HG03558 (cell line): ENCODE measurements around the gene NEU1.
"Not testable (repeated sequence)": the region's sequence is repeated elsewhere in the genome, so short reads cannot be mapped to it uniquely, and the experiment has no call there.

ENCODE experiments used
- ATAC-seq: cut with Tn5 transposase; IDR thresholded peaks from one replicate; pipeline ENCODE4 v1.9.1; 2021; ENCODE audit warnings: moderate number of reproducible peaks; ENCODE audit not compliant: unreplicated experiment; ENCODE audit errors: extremely low read depth

The NEU1 gene

GRCh38 chr6:31875877-31876276 is 13.3 kb upstream of the NEU1 start:
- no peak for ATAC-seq

- ATAC-seq: no peak
Observed at GRCh38 chr6:31874836-31875572, 12.4 kb upstream of the NEU1 start.

- no peak for ATAC-seq
Observed at GRCh38 chr6:31874084-31874670, 11.6 kb upstream of the NEU1 start.

- ATAC-seq: no peak
Observed at GRCh38 chr6:31871046-31871659, 8.5 kb upstream of the NEU1 start.

GRCh38 chr6:31870385-31870921 is 7.8 kb upstream of the NEU1 start:
- ATAC-seq: no peak

GRCh38 chr6:31869343-31869742 is 6.7 kb upstream of the NEU1 start:
- no peak for ATAC-seq

GRCh38 chr6:31868658-31868971 is 6.0 kb upstream of the NEU1 start:
- not testable (repeated sequence) for ATAC-seq

- no peak for ATAC-seq
Observed at GRCh38 chr6:31865205-31866118, 2.8 kb upstream of the NEU1 start.

GRCh38 chr6:31864818-31865204 is 2.2 kb upstream of the NEU1 start:
- ATAC-seq: no peak

- not testable (repeated sequence) for ATAC-seq
Observed at GRCh38 chr6:31864123-31864562, 1.5 kb upstream of the NEU1 start.

- no peak for ATAC-seq
Observed at GRCh38 chr6:31861919-31862343, 690 bp downstream of the NEU1 start.

- ATAC-seq: no peak
Observed at GRCh38 chr6:31861150-31861549, 1.5 kb downstream of the NEU1 start.

GRCh38 chr6:31860349-31860748 is 2.3 kb downstream of the NEU1 start:
- ATAC-seq: no peak

GRCh38 chr6:31859923-31860322 is 2.7 kb downstream of the NEU1 start:
- no peak for ATAC-seq

GRCh38 chr6:31858707-31859106 is 3.9 kb downstream of the NEU1 start:
- ATAC-seq: no peak

GRCh38 chr6:31857774-31858173 is 4.8 kb downstream of the NEU1 start:
- not testable (repeated sequence) for ATAC-seq

GRCh38 chr6:31851980-31852718 is 10.5 kb downstream of the NEU1 start:
- ATAC-seq: not testable (repeated sequence)

- no peak for ATAC-seq
Observed at GRCh38 chr6:31851485-31851832, 11.2 kb downstream of the NEU1 start.

GRCh38 chr6:31850765-31851484 is 11.7 kb downstream of the NEU1 start:
- ATAC-seq: no peak
